HFFc6 (cell line): ENCODE results near the gene LIPC. TPM values are rescaled to one million over a fixed set of nuclear protein-coding genes. Genes with fewer than 3 reads are reported as not detected.

Experiments
- DNase-seq: peaks from one replicate; pipeline ENCODE4 v3.0.0-alpha.2; 2018
- H3K27ac Mint-ChIP-seq: 2 replicates; pipeline ENCODE4 v1.8.0; 2020; ENCODE audit warnings: mild to moderate bottlenecking, mixed read lengths
- H3K27me3 Mint-ChIP-seq: 2 replicates; pipeline ENCODE4 v1.8.0; 2021; ENCODE audit warnings: mild to moderate bottlenecking, moderate library complexity, mixed read lengths; ENCODE audit not compliant: insufficient read depth
- H3K36me3 Mint-ChIP-seq: 2 replicates; pipeline ENCODE4 v1.8.0; 2021; ENCODE audit warnings: low read depth, mixed read lengths
- H3K4me1 Mint-ChIP-seq: 2 replicates; pipeline ENCODE4 v1.8.0; 2020; ENCODE audit warnings: low read depth, mixed read lengths
- H3K4me3 Mint-ChIP-seq: 2 replicates; pipeline ENCODE4 v1.8.0; 2020; ENCODE audit warnings: mild to moderate bottlenecking, moderate library complexity, mixed read lengths
- H3K9me3 Mint-ChIP-seq: 2 replicates; pipeline ENCODE4 v1.8.0; 2020; ENCODE audit warnings: mild to moderate bottlenecking, mixed read lengths
- CTCF ChIP-seq: fragments of 200-600 bp; sonication (generic); IDR thresholded peaks from 2 replicates; pipeline ENCODE4 v1.5.0; 2021; ENCODE audit warnings: antibody characterized with exemption, mild to moderate bottlenecking
- total RNA-seq, 6 experiments: library from RNA; stranded (reverse); fragmentation: NEBNext Ultra II Directional; extraction: Animal tissue kit (Norgen Biotek cat#: 25700); gene quantifications; 2 replicates in 1 of 6; 3 replicates in 5 of 6; pipeline ENCODE4 v1.2.3, GENCODE V29; 2021

Gene LIPC
- total RNA-seq, 6 experiments from 2014 or later, result not detected

- H3K27me3 Mint-ChIP-seq, result peaks cover 4% of the 10 kb centered on the region
- H3K4me1 Mint-ChIP-seq, result no peaks in the 10 kb centered on the region
- peaks cover 14% of the 10 kb centered on the region for H3K36me3 Mint-ChIP-seq
- DNase-seq, result no peak
- H3K27ac Mint-ChIP-seq, result no peak overlapping the region
- no peak overlapping the region for H3K4me3 Mint-ChIP-seq
- TF ChIP-seq CTCF, result no peak
- H3K9me3 Mint-ChIP-seq, result peaks cover 18% of the 10 kb centered on the region
These were observed 150.4 kb downstream of the LIPC start for GRCh38 chr15:58582160-58582559.

- no peak overlapping the region for H3K4me3 Mint-ChIP-seq
- H3K27me3 Mint-ChIP-seq, result peaks cover 4% of the 10 kb centered on the region
- H3K9me3 Mint-ChIP-seq, result peaks cover 18% of the 10 kb centered on the region
- H3K36me3 Mint-ChIP-seq, result peaks cover 14% of the 10 kb centered on the region
- DNase-seq, result no peak
- H3K27ac Mint-ChIP-seq, result no peak overlapping the region
- H3K4me1 Mint-ChIP-seq, result no peaks in the 10 kb centered on the region
- TF ChIP-seq CTCF, result no peak
These were observed 151.5 kb downstream of the LIPC start for GRCh38 chr15:58583171-58583908.

- H3K9me3 Mint-ChIP-seq, result peaks cover 18% of the 10 kb centered on the region
- peaks cover 4% of the 10 kb centered on the region for H3K27me3 Mint-ChIP-seq
- DNase-seq, result no peak
- no peak overlapping the region for H3K27ac Mint-ChIP-seq
- no peak for TF ChIP-seq CTCF
- H3K4me3 Mint-ChIP-seq, result no peak overlapping the region
- no peaks in the 10 kb centered on the region for H3K4me1 Mint-ChIP-seq
- peaks cover 14% of the 10 kb centered on the region for H3K36me3 Mint-ChIP-seq
These were observed 153.1 kb downstream of the LIPC start for GRCh38 chr15:58584789-58585461.

GRCh38 chr15:58585693-58586443, 154.1 kb downstream of the LIPC start:
- no peak for TF ChIP-seq CTCF
- H3K4me1 Mint-ChIP-seq, result peaks cover 2% of the 10 kb centered on the region; the same call in 1 of the 2 replicates
- no peak for DNase-seq
- no peak overlapping the region for H3K4me3 Mint-ChIP-seq
- H3K9me3 Mint-ChIP-seq, result peaks cover 18% of the 10 kb centered on the region
- peaks cover 4% of the 10 kb centered on the region for H3K27me3 Mint-ChIP-seq
- H3K36me3 Mint-ChIP-seq, result peaks cover 14% of the 10 kb centered on the region
- no peak overlapping the region for H3K27ac Mint-ChIP-seq

- no peak overlapping the region for H3K4me3 Mint-ChIP-seq
- peaks cover 22% of the 10 kb centered on the region for H3K36me3 Mint-ChIP-seq
- peaks cover 6% of the 10 kb centered on the region; the same call in 1 of the 2 replicates for H3K4me1 Mint-ChIP-seq
- H3K9me3 Mint-ChIP-seq, result peaks cover 18% of the 10 kb centered on the region
- no peak overlapping the region for H3K27ac Mint-ChIP-seq
- no peak for DNase-seq
- H3K27me3 Mint-ChIP-seq, result peaks cover 4% of the 10 kb centered on the region
- no peak for TF ChIP-seq CTCF
These were observed 155.7 kb downstream of the LIPC start for GRCh38 chr15:58587486-58587885.
